Measurements from ENCODE around the gene PPP1R12B.

The PPP1R12B gene

GRCh38 chr1:202591515-202591914, 243.0 kb downstream of the PPP1R12B start:
- DNase-seq (ENCODE audit: low read depth), result no peak
- TF ChIP-seq, protein P1, sequence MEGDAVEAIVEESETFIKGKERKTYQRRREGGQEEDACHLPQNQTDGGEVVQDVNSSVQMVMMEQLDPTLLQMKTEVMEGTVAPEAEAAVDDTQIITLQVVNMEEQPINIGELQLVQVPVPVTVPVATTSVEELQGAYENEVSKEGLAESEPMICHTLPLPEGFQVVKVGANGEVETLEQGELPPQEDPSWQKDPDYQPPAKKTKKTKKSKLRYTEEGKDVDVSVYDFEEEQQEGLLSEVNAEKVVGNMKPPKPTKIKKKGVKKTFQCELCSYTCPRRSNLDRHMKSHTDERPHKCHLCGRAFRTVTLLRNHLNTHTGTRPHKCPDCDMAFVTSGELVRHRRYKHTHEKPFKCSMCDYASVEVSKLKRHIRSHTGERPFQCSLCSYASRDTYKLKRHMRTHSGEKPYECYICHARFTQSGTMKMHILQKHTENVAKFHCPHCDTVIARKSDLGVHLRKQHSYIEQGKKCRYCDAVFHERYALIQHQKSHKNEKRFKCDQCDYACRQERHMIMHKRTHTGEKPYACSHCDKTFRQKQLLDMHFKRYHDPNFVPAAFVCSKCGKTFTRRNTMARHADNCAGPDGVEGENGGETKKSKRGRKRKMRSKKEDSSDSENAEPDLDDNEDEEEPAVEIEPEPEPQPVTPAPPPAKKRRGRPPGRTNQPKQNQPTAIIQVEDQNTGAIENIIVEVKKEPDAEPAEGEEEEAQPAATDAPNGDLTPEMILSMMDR (conservative IDR thresholded peaks at IDR 0.05; ENCODE audit: low read depth, low read length), result no peak
- H3K4me3 ChIP-seq (ENCODE audit: low read length), result no peak overlapping the region

- DNase-seq (ENCODE audit: low read depth), result no peak
- H3K4me3 ChIP-seq (ENCODE audit: low read length), result no peak overlapping the region
- TF ChIP-seq, protein P1 (conservative IDR thresholded peaks at IDR 0.05; ENCODE audit: low read depth, low read length), result no peak
Measured at GRCh38 chr1:202592146-202592545, 243.6 kb downstream of the PPP1R12B start.

DNA sequence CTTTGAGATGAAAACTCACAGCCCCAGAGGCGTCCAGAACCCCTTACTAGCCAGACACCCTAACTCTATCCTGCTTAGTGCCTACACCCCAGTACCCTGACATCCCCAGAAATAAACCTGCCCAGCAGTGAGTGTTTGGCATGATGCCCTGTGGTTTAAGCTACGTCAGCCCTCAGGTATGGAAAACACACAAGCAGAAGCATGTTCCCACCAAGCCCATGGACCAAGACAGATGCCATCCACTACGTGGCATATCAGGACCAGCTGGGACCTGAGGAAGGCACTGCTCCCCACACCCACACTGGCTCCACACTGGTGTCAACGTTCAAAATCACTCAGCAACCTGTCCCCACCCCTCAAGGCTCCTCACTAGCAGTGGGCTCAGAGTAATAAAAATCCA, 245.3 kb downstream of the PPP1R12B start:
- H3K4me3 ChIP-seq (ENCODE audit: low read length), result no peak overlapping the region
- no peak for DNase-seq (ENCODE audit: low read depth)
- TF ChIP-seq, protein P1 (conservative IDR thresholded peaks at IDR 0.05; ENCODE audit: low read depth, low read length), result no peak

DNA sequence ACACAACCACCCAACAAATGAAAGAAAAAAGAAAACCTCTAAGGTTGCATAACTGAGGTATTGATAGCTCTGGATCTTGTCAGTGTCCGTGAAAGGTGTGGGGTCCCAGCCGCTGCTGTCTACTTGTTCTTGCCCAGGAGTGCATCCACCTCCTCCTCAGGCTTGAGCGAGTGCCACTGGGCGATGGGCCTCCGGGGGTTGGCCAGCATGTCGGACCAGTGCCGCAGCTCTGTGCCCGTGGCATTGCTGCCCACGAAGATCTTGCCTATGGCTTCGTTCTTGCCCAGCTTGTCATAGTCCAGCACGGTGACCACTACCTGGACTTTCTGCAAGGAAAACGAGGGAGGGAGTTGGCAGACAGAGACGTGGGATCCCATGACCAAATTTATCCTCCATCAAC, 248.1 kb downstream of the PPP1R12B start:
- TF ChIP-seq, protein P1 (conservative IDR thresholded peaks at IDR 0.05; ENCODE audit: low read depth, low read length), result no peak
- DNase-seq (ENCODE audit: low read depth), result no peak
- no peak overlapping the region for H3K4me3 ChIP-seq (ENCODE audit: low read length)

DNA sequence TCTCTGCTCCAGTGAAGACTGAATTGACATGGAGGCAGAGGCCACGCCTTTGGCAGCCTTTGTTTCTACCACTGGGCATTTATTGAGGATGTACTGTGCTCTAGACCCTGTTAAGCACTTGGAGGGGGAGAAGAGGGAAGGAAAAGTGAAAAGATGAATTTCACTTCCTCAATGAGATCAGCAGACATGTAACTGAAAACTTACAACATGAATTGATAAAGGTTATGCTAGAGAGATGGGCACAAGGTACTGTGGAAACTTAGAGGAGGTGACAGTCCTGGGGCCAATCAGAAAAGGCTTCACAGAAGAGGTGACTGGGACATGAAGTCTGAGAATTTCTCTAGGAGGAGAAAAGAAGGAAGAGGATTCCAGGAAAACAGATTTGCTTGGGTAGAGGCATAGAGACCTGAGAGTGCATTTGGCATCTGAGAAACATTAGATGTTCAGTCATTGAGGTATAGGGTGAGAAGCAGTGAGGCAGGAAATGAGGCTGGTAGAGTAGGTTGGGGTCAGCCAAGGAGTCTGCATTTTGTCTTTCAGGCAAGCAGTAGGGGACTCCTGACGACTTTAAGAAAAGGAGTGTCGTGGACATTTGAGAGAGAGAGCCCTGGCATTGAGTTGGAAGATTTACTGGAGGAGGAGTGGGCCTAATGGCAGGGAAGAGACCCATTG, 248.7 kb downstream of the PPP1R12B start:
- TF ChIP-seq, protein P1 (conservative IDR thresholded peaks at IDR 0.05; ENCODE audit: low read depth, low read length), result no peak
- no peak for DNase-seq (ENCODE audit: low read depth)
- no peak overlapping the region for H3K4me3 ChIP-seq (ENCODE audit: low read length)

GRCh38 chr1:202599669-202600431, 251.4 kb downstream of the PPP1R12B start:
- DNase-seq (ENCODE audit: low read depth), result no peak
- no peak overlapping the region for H3K4me3 ChIP-seq (ENCODE audit: low read length)
- TF ChIP-seq, protein P1 (conservative IDR thresholded peaks at IDR 0.05; ENCODE audit: low read depth, low read length), result peak; percentile 88

All from retinal pigment epithelial cell (primary cell).